Endometrial microvascular endothelial cells (primary cell): Measurements from ENCODE around the gene PSMD12. TPM values are rescaled to one million over a fixed set of nuclear protein-coding genes. Genes with fewer than 3 reads are reported as not detected.
"Not testable (repeated sequence)": the region's sequence is repeated elsewhere in the genome, so short reads cannot be mapped to it uniquely, and the experiment has no call there.

ENCODE experiments used
- in situ Hi-C: cut with HindIII; loops from 2 replicates; pipeline ENCODE4 v1.10.0; 2017; ENCODE audit warnings: low sequenced_read_pairs, low pct_unique_long_range_greater_than_20kb; ENCODE audit errors: inconsistent ontology term
- total RNA-seq: library from RNA; depleted of rRNA; stranded (reverse); fragments of >200 nt; gene quantifications from one replicate; pipeline ENCODE4 v1.2.3, GENCODE V29; 2015; ENCODE audit errors: inconsistent ontology term

PSMD12 gene
- total RNA-seq, 1 donor from 2014 or later: 48.9 TPM

DNA sequence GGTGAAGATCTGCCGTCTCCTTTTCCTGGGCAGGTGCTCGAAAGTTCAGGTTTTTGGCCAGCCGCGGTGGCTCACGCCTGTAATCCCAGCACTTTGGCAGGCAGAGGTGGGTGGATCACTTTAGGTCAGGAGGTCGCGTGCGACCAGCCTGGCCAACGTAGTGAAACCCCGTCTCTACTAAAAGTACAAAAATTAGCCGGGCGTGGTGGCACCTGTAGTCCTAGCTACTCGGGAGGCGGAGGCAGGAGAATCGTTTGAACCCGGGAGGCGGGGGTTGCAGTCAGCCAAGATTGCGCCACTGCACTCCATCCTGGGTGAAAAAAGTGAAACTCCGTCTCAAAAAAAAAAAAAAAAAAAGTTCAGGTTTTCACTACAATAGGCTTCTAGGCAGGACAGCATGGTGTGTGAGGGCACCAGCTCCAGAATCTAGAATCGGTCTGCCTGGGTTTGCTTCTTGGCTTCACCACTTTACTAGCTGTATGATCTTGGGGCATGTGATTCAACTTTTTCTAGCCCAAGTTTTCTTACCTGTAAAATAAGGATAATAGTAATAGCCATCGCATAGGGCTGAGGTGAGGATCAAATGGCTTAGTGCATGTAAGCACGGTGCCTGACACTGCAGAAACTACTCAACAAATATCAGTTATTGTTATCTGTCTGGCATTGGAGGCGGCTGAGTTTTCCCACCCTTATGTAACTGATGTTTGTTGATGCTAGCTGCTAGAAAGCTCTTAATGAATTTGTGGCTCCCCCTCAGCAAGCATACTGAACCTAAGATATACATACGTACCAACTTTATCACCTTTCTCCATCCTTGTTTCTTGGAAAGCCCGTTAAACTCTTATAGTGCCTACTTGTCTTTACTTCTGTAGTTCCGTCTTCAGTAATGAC, 1.3 kb downstream of the PSMD12 start:
- in situ Hi-C loops: no loop called here

GRCh38 chr17:67362173-67362572, 4.2 kb downstream of the PSMD12 start:
- in situ Hi-C loops: no loop called here

DNA sequence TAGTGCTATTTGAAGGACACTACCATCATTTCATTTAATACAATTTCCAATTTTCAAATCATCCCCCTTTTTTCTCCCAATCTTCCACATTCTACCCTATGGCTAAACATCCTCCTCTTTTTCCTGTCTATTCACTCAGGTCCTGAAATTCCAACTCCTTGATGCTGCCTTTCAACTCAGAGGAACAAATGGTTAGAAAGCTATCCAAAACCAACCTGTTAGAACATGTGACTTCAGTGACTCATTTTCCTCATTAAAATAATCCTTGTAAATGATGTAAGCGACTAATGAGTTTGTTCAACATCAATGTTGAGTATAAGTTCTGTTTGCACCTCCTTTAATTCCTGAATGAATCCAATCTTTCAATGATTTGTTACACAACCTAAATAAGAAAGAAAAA, 5.5 kb downstream of the PSMD12 start:
- in situ Hi-C loops: no loop called here

- in situ Hi-C loops: no loop called here
Observed at GRCh38 chr17:67359960-67360791, 6.2 kb downstream of the PSMD12 start.

DNA sequence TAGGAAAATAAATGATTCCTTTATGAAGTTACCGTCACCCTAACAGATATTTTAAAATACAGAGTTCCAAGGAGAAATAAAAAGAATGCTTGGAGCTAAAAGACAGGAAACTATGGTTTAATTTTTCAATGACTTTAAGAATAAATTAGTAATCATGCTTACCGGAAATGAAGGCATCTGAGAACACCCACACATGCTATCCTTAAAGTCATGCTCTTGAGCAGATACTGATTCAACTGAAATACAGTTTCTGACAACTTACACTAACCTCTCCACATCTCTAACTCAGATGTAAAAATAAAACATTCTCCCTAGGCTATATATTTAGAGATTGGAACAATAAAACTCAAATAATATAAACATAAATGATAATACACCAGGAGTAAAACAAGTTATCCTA, 7.8 kb downstream of the PSMD12 start:
- in situ Hi-C loops: no loop called here

DNA sequence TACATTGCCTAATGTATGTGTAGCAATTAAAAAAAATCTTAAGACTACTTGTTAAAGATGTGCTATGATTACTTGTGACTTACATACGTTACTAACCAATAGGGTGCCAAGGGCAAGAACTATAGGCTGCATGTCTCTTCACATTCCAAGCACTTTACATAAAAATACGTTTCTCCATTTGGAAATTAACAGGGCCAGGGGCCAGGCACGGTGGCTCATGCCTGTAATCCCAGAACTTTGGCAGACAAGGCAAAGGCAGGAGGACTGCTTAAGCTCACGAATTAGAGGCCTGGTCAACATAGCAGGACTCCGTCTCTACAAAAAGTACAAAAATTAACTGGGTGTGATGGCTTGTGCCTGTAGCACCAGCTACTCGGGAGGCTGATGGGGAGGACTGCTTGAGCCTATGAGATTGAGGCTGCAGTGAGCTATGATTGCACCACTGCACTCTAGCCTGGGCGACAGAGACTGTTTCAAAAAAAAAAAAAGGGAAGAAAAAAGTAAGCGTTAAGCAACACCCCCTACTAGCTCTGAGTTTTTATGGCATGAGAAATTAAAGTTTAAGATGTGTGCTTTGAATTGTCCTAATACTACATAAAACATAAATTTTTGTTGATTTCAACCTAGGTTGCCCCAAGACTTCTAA, 12.3 kb downstream of the PSMD12 start:
- in situ Hi-C loops: no loop called here

GRCh38 chr17:67353161-67353560, 13.2 kb downstream of the PSMD12 start:
- in situ Hi-C loops: no loop called here

DNA sequence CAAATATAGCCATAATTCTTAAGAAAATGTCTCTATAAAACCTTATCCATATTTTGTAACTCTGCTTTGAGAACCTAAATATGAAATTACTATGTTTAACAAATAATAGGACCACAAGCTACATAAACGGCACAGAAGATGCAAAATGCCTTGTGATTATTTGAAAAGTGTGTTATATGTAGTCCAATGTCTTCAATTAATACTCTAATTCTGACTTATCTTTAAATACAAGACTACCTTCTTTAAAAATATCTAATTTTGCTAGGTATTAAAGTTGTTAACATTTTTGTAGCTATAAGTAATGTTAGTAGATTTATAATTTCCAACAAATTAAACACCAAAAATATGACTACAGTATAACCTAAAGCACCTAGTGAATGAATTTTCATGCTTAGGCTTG, 17.0 kb downstream of the PSMD12 start:
- in situ Hi-C loops: no loop called here

DNA sequence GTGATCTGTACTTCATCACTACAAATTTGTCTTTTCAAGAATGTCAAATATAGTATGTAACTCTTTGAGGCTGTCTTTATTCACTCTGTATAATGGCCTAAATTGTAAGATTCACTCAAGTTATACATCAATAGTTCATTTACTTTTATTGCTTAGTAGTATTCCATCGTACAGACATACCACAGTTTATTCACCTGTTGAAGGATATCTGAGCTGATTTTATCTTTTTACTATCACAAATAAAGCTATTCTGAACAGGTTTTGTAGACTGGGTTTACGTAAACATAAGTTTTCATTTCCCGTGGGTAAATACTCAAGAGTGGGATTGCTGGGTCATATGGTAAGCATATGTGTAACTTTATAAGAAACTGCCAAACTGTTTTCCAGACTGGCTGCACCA, 18.6 kb downstream of the PSMD12 start:
- in situ Hi-C loops: no loop called here

DNA sequence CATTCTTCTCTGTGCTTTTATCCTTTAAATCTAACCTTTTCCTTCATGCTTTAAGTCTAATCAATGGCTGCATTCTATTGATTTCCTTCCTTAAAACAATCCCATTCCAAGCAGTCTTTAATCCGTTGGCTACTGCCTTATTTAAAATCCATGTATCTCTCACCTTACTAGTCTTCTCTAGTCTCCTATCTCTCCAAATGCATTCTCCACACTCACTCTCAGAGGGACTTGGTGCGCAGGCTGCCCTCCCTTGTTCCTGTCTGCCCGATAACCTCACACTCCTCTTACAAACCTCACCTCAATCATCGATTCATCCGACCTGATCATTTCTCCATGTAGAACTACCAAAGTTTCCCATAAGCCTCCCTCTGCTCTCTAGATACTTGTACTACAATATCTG, 23.1 kb downstream of the PSMD12 start:
- in situ Hi-C loops: no loop called here

DNA sequence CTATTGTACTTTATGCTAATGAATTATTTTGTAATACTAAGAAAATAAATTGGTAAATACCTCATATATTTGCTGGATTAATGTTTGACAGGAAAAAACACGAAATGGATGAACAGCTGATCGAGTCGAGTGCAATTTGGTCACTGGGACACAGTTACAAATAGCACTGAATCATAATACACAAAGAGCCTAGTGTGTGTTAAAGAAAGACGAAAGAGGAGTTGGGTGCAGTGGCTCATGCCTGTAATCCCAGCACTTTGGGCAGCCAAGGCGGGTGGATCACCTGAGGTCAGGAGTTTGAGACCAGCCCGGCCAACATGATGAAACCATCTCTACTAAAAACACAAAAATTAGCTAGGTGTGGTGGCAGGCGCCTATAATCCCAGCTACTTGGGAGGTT, 28.0 kb downstream of the PSMD12 start:
- in situ Hi-C loops: not testable (repeated sequence)

DNA sequence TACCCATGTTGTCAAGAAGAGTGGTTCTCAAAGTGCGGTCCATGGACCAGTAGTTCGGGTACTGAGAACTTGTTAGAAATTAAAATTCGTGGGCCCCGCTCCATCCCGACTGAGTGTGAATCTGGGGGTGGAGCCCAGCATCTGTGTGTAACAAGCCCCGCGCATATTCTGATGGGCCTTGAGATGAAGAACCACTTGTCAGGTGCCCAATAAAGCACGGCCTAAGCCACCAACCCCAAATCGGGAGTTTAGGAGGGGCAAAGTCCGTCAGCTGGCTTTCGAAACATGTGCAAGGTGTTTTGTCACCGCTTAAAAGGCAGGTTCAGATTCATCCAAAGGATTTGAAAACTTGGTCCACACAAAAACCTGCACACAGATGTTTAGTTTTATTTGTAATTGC, 29.5 kb downstream of the PSMD12 start:
- in situ Hi-C loops: no loop called here

- in situ Hi-C loops: no loop called here
Observed at GRCh38 chr17:67335245-67335835, 31.0 kb downstream of the PSMD12 start.

GRCh38 chr17:67332162-67332508, 34.2 kb downstream of the PSMD12 start:
- in situ Hi-C loops: not testable (repeated sequence)

DNA sequence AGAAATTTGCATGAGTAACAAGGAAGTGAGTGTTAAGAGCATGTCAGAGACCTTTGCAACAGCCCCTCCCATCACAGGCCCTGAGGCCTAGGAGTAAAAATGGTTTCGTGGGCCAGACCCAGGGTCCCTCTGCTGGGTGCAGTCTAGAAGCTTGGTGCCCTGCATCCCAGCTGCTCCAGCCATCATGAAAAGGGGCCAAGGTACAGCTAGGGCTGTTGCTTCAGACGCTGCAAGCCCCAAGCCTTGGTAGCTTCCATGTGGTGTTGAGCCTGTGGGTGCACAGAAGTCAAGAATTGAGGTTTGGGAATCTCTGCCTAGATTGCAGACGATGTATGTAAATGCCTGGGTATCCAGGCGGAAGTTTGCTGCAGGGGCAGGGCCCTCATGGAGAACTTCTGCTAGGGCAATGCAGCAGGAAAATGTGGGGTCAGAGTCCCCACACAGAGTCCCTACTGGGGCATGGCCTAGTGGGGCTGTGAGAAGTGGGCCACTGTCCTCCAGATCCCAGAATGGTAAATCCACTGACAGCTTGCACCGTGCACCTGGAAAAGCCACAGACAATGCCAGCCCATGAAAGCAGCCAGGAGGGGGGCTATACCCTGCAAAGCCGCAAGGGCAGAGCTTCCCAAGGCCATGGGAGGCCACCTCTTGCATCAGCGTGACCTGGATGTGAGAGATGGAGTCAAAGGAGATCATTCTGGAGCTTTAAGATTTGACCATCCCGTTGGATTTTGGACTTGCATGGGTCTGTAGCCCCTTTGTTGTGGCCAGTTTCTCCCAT, 34.8 kb downstream of the PSMD12 start:
- in situ Hi-C loops: not testable (repeated sequence)

GRCh38 chr17:67328026-67328425, 38.4 kb downstream of the PSMD12 start:
- in situ Hi-C loops: no loop called here

GRCh38 chr17:67326959-67327745, 39.2 kb downstream of the PSMD12 start:
- in situ Hi-C loops: not testable (repeated sequence)

GRCh38 chr17:67326440-67326839, 39.9 kb downstream of the PSMD12 start:
- in situ Hi-C loops: no loop called here
